Left ventricle myocardium inferior (tissue), 1 donor: ENCODE results near the gene URB1. TPM values are rescaled to one million over a fixed set of nuclear protein-coding genes. Genes with fewer than 3 reads are reported as not detected.

Experiments used
- DNase-seq: peaks from one replicate; pipeline ENCODE4 v3.0.0-alpha.2; 2020
- H3K27ac ChIP-seq: fragments of 200-600 bp; replicated peaks from 2 replicates; pipeline ENCODE4 v1.8.0; 2021
- H3K27me3 ChIP-seq: fragments of 200-600 bp; 2 replicates; pipeline ENCODE4 v1.8.0; 2021; ENCODE audit warnings: low read depth
- H3K36me3 ChIP-seq: fragments of 200-600 bp; 2 replicates; pipeline ENCODE4 v1.8.0; 2021
- H3K4me1 ChIP-seq: fragments of 200-600 bp; 2 replicates; pipeline ENCODE4 v1.8.0; 2021
- H3K4me3 ChIP-seq: fragments of 200-600 bp; 2 replicates; pipeline ENCODE4 v1.8.0; 2021; ENCODE audit warnings: mild to moderate bottlenecking, moderate library complexity
- H3K9me3 ChIP-seq: fragments of 200-600 bp; replicated peaks from 2 replicates; pipeline ENCODE4 v1.8.0; 2021
- CTCF ChIP-seq: fragments of 200-600 bp; IDR thresholded peaks from 2 replicates; pipeline ENCODE4 v1.8.0; 2021; ENCODE audit warnings: antibody characterized with exemption, mild to moderate bottlenecking, borderline replicate concordance
- intact Hi-C: fragments of 100-400 bp; cut with micrococcal nuclease; formaldehyde crosslinking; loops from one replicate; pipeline ENCODE4 v1.11.0; 2022
- total RNA-seq: library from RNA; stranded (reverse); fragmentation: NEBNext Ultra II Directional; extraction: Animal tissue kit (Norgen Biotek cat#: 25700); gene quantifications from one replicate; pipeline ENCODE4 v1.2.1, GENCODE V29; 2021
- donor health status: DM: no; HTN: yes; CAD: no; lungs with severe emphysema.

Gene URB1
- total RNA-seq, 1 donor from 2014 or later, result 13.8 TPM

DNA sequence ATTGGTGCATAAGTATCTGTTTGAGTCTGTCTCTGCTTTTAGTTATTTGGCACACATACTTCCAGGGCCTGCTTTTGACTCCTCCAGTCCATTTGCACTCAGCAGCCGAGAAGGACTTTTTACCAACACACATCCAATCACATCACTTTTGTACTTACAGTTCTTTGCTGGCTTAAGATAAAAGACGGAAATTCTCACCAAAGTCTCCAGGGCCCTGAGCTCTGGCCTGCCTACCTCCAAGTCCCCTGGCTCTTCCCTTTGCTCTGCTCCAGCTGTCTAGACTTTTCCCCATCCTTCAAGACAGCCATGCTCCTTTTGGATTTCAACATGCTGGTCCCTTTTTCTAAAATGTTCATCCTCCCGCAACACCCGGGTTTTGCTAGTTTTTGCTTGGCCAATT lies 17.5 kb upstream of the URB1 start:
- H3K36me3 ChIP-seq, result no peaks in the 10 kb centered on the region
- H3K9me3 ChIP-seq, result no peaks in the 10 kb centered on the region
- peaks cover 61% of the 10 kb centered on the region for H3K4me1 ChIP-seq
- no peak for DNase-seq
- intact Hi-C loops, result no loop called here
- peak overlapping the region; percentile 85 for H3K4me3 ChIP-seq
- peak overlapping the region; percentile 100 for H3K27ac ChIP-seq
- no peaks in the 10 kb centered on the region for H3K27me3 ChIP-seq
- TF ChIP-seq CTCF, result no peak

DNA sequence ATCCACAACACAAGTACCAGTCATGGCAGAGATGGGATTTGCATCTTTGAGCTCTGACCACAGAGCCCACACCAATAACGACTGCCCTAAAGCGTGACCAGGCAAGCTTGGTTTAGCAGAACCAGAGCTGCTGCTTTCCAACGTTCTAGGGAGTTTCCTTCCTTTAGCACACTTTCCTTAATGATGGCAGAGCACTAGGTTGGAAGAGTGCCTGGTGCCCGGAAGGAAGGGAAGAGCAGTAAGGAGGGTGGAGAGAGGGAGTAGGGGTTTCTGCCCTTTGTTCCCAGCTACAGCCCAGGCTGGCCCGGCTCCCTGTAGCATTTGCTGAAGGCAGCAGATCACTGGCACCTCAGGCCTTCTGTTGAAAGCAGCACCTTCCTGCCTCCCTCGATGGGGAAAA lies 13.6 kb upstream of the URB1 start:
- Histone ChIP-seq H3K36me3 (no peaks in the 10 kb centered on the region), H3K27ac (peak overlapping the region; percentile 55), H3K27me3 (no peaks in the 10 kb centered on the region), H3K4me1 (peaks cover 46% of the 10 kb centered on the region), H3K4me3 (no peak overlapping the region), H3K9me3 (no peaks in the 10 kb centered on the region)
- no peak for TF ChIP-seq CTCF
- intact Hi-C loops, result no loop called here
- DNase-seq, result no peak

- intact Hi-C loops, result loop anchor here (5.0 kb wide), 1 partner anchor 164 kb away; no protein-coding TSS in a partner anchor
- Histone ChIP-seq H3K36me3 (no peaks in the 10 kb centered on the region), H3K27ac (peak overlapping the region; percentile 36), H3K27me3 (no peaks in the 10 kb centered on the region), H3K4me3 (no peak overlapping the region), H3K9me3 (no peaks in the 10 kb centered on the region), H3K4me1 (peaks cover 27% of the 10 kb centered on the region)
- DNase-seq, result peak; percentile 50
- peak; percentile 82 for TF ChIP-seq CTCF
Measured at GRCh38 chr21:32403201-32403777, 10.5 kb upstream of the URB1 start.

DNA sequence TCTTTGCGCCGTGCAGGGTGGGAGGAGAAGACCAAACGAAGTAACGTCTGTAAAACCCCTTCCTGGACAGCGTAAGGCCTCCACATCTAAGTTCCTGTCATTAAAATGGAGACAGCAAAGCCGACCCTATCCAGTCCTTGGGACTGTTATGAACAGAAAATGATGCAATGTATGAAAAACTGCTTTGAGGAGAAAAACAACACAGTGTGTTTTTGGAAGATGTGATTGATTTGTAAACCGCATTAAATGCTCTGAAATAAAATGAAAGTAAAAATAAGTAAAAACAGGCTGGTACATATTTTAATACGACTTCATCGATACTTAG lies 827 bp upstream of the URB1 start:
- TF ChIP-seq CTCF, result no peak
- intact Hi-C loops, result loop anchor here (10.0 kb wide), 1 partner anchor 211 kb away; no protein-coding TSS in a partner anchor
- H3K4me1 ChIP-seq, result peaks cover 43% of the 10 kb centered on the region
- no peak for DNase-seq
- no peaks in the 10 kb centered on the region for H3K36me3 ChIP-seq
- no peaks in the 10 kb centered on the region for H3K9me3 ChIP-seq
- H3K4me3 ChIP-seq, result peak overlapping the region; percentile 100
- peak overlapping the region; percentile 94 for H3K27ac ChIP-seq
- no peaks in the 10 kb centered on the region for H3K27me3 ChIP-seq

DNA sequence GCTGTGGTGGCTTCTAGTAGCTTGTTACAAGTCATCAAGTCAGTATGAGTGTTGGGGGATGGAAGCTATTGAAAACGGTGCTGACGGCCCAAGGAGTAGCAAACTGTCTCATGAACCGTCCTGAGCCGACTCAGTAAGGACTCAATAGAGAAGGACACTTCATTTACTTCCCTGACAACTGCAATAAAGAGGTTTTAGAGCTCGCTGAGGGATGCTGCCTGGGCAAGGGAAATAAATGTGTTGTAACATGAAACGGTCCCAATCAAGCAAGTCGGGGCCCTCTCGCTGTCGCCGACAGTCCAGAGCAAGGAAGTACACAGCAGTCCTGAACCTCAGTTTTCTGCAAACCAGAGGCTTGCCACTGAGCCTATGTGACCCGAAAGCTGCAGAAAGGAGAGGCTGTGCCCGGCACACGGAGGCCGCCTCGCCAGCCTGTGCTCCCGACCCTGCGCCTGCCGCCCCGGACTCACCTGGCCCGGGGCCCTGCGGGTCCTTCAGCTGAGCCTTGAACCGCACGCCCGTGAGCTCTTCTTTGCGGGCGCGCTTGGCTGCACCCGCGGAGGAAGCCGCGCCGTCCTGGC lies 423 bp downstream of the URB1 start:
- H3K36me3 ChIP-seq, result no peaks in the 10 kb centered on the region
- no peaks in the 10 kb centered on the region for H3K27me3 ChIP-seq
- H3K4me1 ChIP-seq, result peaks cover 55% of the 10 kb centered on the region
- TF ChIP-seq CTCF, result no peak
- peak overlapping the region; percentile 94 for H3K27ac ChIP-seq
- H3K9me3 ChIP-seq, result no peaks in the 10 kb centered on the region
- no peak for DNase-seq
- intact Hi-C loops, result loop anchor here (10.0 kb wide), 1 partner anchor 212 kb away; no protein-coding TSS in a partner anchor
- H3K4me3 ChIP-seq, result peak overlapping the region; percentile 100
